Measurements from ENCODE around the gene CLDN7.

The CLDN7 gene

GRCh38 chr17:7225711-7226331 is 36.5 kb downstream of the CLDN7 start:
- Histone ChIP-seq H2AFZ (ENCODE audit: low read length) (no peak overlapping the region), H3K27me3 (ENCODE audit: insufficient read depth, low read length, poor library complexity, severe bottlenecking) (no peaks in the 10 kb centered on the region), H4K20me1 (ENCODE audit: insufficient read depth, low read length, poor library complexity, severe bottlenecking) (peaks cover 13% of the 10 kb centered on the region), H3K9me2 (replicated peaks; ENCODE audit: low read depth, low read length) (no peaks in the 10 kb centered on the region), H3K36me3 (ENCODE audit: insufficient read depth, low read length) (peaks cover 65% of the 10 kb centered on the region; the same call in 1 of the 2 replicates), H3K4me2 (ENCODE audit: low read depth, low read length, poor library complexity, severe bottlenecking) (no peak overlapping the region), H3K4me3 (ENCODE audit: low read length, poor library complexity, severe bottlenecking) (no peak overlapping the region), H3K9me3 (ENCODE audit: insufficient read depth, low read depth, low read length) (no peaks in the 10 kb centered on the region), H3K4me1 (ENCODE audit: insufficient read depth, low read length, poor library complexity, severe bottlenecking) (no peaks in the 10 kb centered on the region), H3K9ac (ENCODE audit: low read depth, low read length, poor library complexity, severe bottlenecking) (no peak overlapping the region), H3K79me2 (ENCODE audit: insufficient read depth, low read length) (peaks cover 29% of the 10 kb centered on the region; the same call in 1 of the 2 replicates), H3F3A (ENCODE audit: low read depth) (no peaks in the 10 kb centered on the region)
- TF ChIP-seq EZH2phosphoT487 (IDR thresholded peaks at IDR 0.05; ENCODE audit: borderline replicate concordance) (no peak), CTCF (conservative IDR thresholded peaks at IDR 0.05; ENCODE audit: low read length) (no peak)

- Histone ChIP-seq H4K20me1 (ENCODE audit: insufficient read depth, low read length, poor library complexity, severe bottlenecking) (peaks cover 13% of the 10 kb centered on the region), H3K4me2 (ENCODE audit: low read depth, low read length, poor library complexity, severe bottlenecking) (no peak overlapping the region), H3K27me3 (ENCODE audit: insufficient read depth, low read length, poor library complexity, severe bottlenecking) (no peaks in the 10 kb centered on the region), H3F3A (ENCODE audit: low read depth) (no peaks in the 10 kb centered on the region), H2AFZ (ENCODE audit: low read length) (no peak overlapping the region), H3K4me1 (ENCODE audit: insufficient read depth, low read length, poor library complexity, severe bottlenecking) (peaks cover 6% of the 10 kb centered on the region), H3K9ac (ENCODE audit: low read depth, low read length, poor library complexity, severe bottlenecking) (no peak overlapping the region), H3K9me3 (ENCODE audit: insufficient read depth, low read depth, low read length) (no peaks in the 10 kb centered on the region), H3K79me2 (ENCODE audit: insufficient read depth, low read length) (peaks cover 27% of the 10 kb centered on the region; the same call in 1 of the 2 replicates), H3K4me3 (ENCODE audit: low read length, poor library complexity, severe bottlenecking) (no peak overlapping the region), H3K36me3 (ENCODE audit: insufficient read depth, low read length) (peaks cover 59% of the 10 kb centered on the region; the same call in 1 of the 2 replicates), H3K9me2 (replicated peaks; ENCODE audit: low read depth, low read length) (no peaks in the 10 kb centered on the region)
- TF ChIP-seq EZH2phosphoT487 (IDR thresholded peaks at IDR 0.05; ENCODE audit: borderline replicate concordance) (no peak), CTCF (conservative IDR thresholded peaks at IDR 0.05; ENCODE audit: low read length) (no peak)
Observed at GRCh38 chr17:7224661-7225111, 37.6 kb downstream of the CLDN7 start.

- no peaks in the 10 kb centered on the region for H3K9me3 ChIP-seq (ENCODE audit: insufficient read depth, low read depth, low read length)
- no peak for TF ChIP-seq EZH2phosphoT487 (IDR thresholded peaks at IDR 0.05; ENCODE audit: borderline replicate concordance)
- TF ChIP-seq CTCF (conservative IDR thresholded peaks at IDR 0.05; ENCODE audit: low read length) = no peak
- no peak overlapping the region for H3K4me2 ChIP-seq (ENCODE audit: low read depth, low read length, poor library complexity, severe bottlenecking)
- peaks cover 22% of the 10 kb centered on the region; the same call in 1 of the 2 replicates for H3K79me2 ChIP-seq (ENCODE audit: insufficient read depth, low read length)
- no peaks in the 10 kb centered on the region for H3F3A ChIP-seq (ENCODE audit: low read depth)
- no peak overlapping the region for H3K4me3 ChIP-seq (ENCODE audit: low read length, poor library complexity, severe bottlenecking)
- H3K27me3 ChIP-seq (ENCODE audit: insufficient read depth, low read length, poor library complexity, severe bottlenecking) = no peaks in the 10 kb centered on the region
- peaks cover 54% of the 10 kb centered on the region; the same call in 1 of the 2 replicates for H3K36me3 ChIP-seq (ENCODE audit: insufficient read depth, low read length)
- H2AFZ ChIP-seq (ENCODE audit: low read length) = no peak overlapping the region
- peaks cover 13% of the 10 kb centered on the region for H4K20me1 ChIP-seq (ENCODE audit: insufficient read depth, low read length, poor library complexity, severe bottlenecking)
- H3K9me2 ChIP-seq (replicated peaks; ENCODE audit: low read depth, low read length) = no peaks in the 10 kb centered on the region
- H3K4me1 ChIP-seq (ENCODE audit: insufficient read depth, low read length, poor library complexity, severe bottlenecking) = peaks cover 10% of the 10 kb centered on the region
- H3K9ac ChIP-seq (ENCODE audit: low read depth, low read length, poor library complexity, severe bottlenecking) = no peak overlapping the region
Observed at GRCh38 chr17:7224110-7224509, 38.2 kb downstream of the CLDN7 start.
